Common myeloid progenitor, CD34-positive (primary cell): ENCODE results near the gene ZFAND3.

ENCODE experiments used
- CTCF ChIA-PET: fragments of 350-600 bp; sonication (Branson Sonifier 250); formaldehyde crosslinking; loops from one replicate; lab custom pipeline; 2021; ENCODE audit warnings: antibody characterized with exemption; lab: Charles Lee
- POLR2A ChIA-PET: fragments of 350-600 bp; sonication (Branson Sonifier 250); formaldehyde crosslinking; loops from one replicate; lab custom pipeline; 2021; ENCODE audit warnings: antibody characterized with exemption; lab: Charles Lee
- DNase-seq, 3 donors: peaks; one replicate each; pipeline versions ENCODE4 v3.0.0 to v3.0.0-alpha.2; 2013
- H3K27ac ChIP-seq, 2 experiments: 1 replicate in 1 of 2; 2 replicates in 1 of 2; pipeline ENCODE4 v1.7.0; 2013; ENCODE audit warnings: inconsistent platforms in 2 of 2, low read length in 2 of 2, mild to moderate bottlenecking in 2 of 2, low read depth in 1 of 2, moderate library complexity in 1 of 2; ENCODE audit not compliant: severe bottlenecking in 2 of 2, insufficient read depth in 1 of 2, poor library complexity in 1 of 2
- H3K27me3 ChIP-seq, 5 experiments: replicated peaks in 2 of 5; 1 replicate in 3 of 5; 2 replicates in 2 of 5; pipeline versions ENCODE4 v1.6.1 to v1.7.0; 2013; ENCODE audit warnings: low read length in 4 of 5, mild to moderate bottlenecking in 2 of 5, moderate library complexity in 2 of 5, inconsistent platforms in 1 of 5; ENCODE audit not compliant: insufficient read depth in 5 of 5, control insufficient read depth in 4 of 5
- H3K36me3 ChIP-seq, 4 experiments: 1 replicate in 2 of 4; 2 replicates in 2 of 4; pipeline versions ENCODE4 v1.6.1 to v1.7.0; 2013; ENCODE audit warnings: low read length in 3 of 4, control low read depth in 1 of 4, mild to moderate bottlenecking in 1 of 4; ENCODE audit not compliant: control insufficient read depth in 4 of 4, insufficient read depth in 4 of 4
- H3K4me1 ChIP-seq, 4 experiments: 1 replicate in 3 of 4; 2 replicates in 1 of 4; pipeline versions ENCODE4 v1.6.1 to v1.7.1; 2013; ENCODE audit warnings: low read length in 3 of 4, mild to moderate bottlenecking in 3 of 4, control low read depth in 1 of 4, inconsistent platforms in 1 of 4, moderate library complexity in 1 of 4; ENCODE audit not compliant: control insufficient read depth in 4 of 4, insufficient read depth in 4 of 4; ENCODE audit errors: control extremely low read depth in 1 of 4
- H3K4me3 ChIP-seq, 7 experiments: 1 replicate in 4 of 7; 2 replicates in 3 of 7; pipeline versions ENCODE4 v1.5.1 to v1.7.0; 2013; ENCODE audit warnings: mild to moderate bottlenecking in 7 of 7, low read length in 6 of 7, moderate library complexity in 6 of 7, inconsistent platforms in 2 of 7, low read depth in 2 of 7, control low read depth in 1 of 7; ENCODE audit not compliant: insufficient read depth in 4 of 7, control insufficient read depth in 1 of 7; ENCODE audit errors: extremely low read depth in 1 of 7
- H3K9me3 ChIP-seq, 5 experiments: 1 replicate in 4 of 5; 2 replicates in 1 of 5; pipeline versions ENCODE4 v1.6.1 to v1.7.1; 2013; ENCODE audit warnings: low read length in 4 of 5, mild to moderate bottlenecking in 2 of 5, inconsistent platforms in 1 of 5, low read depth in 1 of 5, moderate library complexity in 1 of 5; ENCODE audit not compliant: control insufficient read depth in 4 of 5, insufficient read depth in 2 of 5; ENCODE audit errors: control extremely low read depth in 1 of 5
- WGBS: methylation state at CpG from one replicate; pipeline ENCODE4 v1.1.5; 2013; ENCODE audit not compliant: insufficient coverage; 5-methylcytosine and 5-hydroxymethylcytosine counted together

The ZFAND3 gene

DNA sequence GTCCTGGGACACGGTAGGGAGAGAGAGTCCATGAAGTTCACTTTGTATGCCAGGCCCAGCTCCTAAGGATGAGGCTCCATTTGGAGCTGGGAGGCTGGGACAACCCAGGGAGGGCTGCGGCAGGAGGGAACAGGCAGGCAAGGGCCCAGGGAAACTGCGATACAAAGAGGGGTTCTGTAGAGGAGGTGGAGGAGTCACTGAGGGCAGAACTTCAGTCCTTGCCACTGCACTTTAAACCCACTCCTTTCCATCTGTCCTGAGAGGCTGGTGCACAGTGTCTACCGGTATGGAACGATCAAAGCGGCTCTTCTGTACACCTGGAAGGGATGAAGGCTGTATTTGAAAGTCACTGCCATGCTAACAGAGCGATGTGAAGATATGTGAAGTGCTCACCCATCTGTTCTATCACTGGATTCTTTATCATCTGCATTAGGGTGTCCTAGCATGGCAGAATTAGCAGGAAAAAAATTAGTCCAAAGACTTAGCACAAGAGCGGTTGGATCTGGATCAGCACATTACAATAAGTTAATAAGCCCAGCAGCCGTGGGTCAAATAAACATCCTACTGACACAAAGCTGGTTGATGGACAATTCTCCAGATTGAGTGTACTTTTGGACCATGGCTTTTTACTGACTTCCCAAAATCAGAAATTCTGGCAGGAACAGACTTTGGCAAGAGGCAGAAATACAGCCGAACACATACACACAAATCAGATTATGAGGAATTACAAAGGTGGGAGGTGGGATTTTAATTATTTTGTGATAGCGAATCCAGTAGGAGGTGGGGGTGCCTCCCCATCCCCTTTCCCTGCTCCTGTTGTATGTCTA, 20.9 kb upstream of the ZFAND3 start:
- CTCF ChIA-PET = no interaction called here

DNA sequence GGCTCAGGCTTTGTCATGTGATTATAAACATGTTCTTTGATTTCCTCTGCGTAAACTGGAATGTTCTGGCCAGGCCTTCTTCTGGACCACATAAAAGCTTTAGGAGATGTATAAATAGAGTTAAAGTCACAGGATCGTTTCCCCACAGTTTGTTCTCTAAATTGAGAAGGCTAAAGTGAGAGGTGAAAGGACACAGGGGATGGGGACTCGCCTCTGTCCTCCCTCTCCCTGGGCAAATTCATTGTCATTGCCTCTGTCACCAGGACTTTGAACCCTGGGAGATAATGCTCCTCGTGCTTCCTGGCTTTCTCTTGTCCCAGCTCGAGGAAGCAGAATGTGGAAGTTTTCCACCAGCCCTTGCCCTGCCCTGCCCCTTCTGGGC, 20.3 kb upstream of the ZFAND3 start:
- ChIA-PET POLR2A (no interaction called here), CTCF (no interaction called here)
- Histone ChIP-seq H3K9me3 (no peaks in the 10 kb centered on the region), H3K27me3 (no peaks in the 10 kb centered on the region), H3K36me3 (no peaks in the 10 kb centered on the region), H3K4me3 (no peak overlapping the region), H3K4me1 (peaks cover 0 to 3% (median 0%) of the 10 kb centered on the region in 4 experiments), H3K27ac (no peak overlapping the region)
- no peak for DNase-seq
- 83% methylated on average over 5 of the region's 5 CpGs for WGBS

More for the DNA sequence above, 20.9 kb upstream of the ZFAND3 start:
- H3K27me3 ChIP-seq = no peaks in the 10 kb centered on the region
- 98% methylated on average over 7 of the region's 11 CpGs for WGBS
- no peak overlapping the region for H3K4me3 ChIP-seq
- H3K9me3 ChIP-seq = no peaks in the 10 kb centered on the region
- POLR2A ChIA-PET = no interaction called here
- no peaks in the 10 kb centered on the region for H3K36me3 ChIP-seq
- H3K27ac ChIP-seq = no peak overlapping the region
- DNase-seq = no peak
- peaks cover 0 to 3% (median 0%) of the 10 kb centered on the region in 4 experiments for H3K4me1 ChIP-seq

DNA sequence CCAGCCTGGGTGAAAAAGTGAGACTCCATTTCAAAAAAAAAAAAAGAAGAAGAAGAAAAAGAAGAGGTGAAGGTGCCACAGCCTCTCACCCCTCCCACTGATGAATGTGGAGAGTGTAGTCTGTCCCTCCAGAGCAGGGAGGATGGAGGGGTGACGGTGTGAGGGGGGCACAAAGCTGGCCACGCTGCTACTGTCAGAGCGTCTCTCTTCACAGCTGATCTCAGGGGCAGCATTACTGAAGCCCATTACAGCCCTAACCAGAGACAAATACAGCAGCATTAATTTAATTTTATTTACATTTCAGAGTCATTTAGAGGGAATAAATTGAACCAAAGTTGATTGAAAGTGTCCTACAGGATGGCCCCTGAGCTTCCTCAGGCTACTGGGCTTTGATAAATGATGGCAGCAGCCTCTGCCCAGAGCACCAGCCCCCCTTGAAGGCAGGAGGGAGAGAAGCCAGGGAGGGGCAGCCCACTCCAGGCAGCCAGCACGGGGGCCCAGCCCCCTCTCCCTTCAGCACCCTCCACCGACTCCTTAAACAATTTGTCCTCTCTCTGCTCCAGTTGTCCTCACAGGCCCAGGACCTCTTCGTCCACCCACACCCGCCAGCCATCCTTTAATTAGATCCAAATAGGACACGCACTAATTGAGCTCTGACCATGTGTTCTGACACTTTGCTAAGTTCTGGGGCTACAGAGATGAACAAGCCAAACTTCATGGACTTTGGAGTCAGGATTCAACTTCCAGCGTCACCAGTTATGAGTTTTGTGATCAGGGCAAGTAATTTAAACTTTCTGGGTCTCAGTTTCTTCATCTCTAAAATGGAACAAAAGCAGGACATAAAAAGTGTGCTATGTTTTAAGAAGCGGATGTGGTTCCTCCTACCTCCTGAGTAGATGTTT, 18.6 kb upstream of the ZFAND3 start:
- Histone ChIP-seq H3K27ac (no peak overlapping the region), H3K4me1 (peaks cover 0 to 3% (median 0%) of the 10 kb centered on the region in 4 experiments), H3K27me3 (no peaks in the 10 kb centered on the region), H3K36me3 (no peaks in the 10 kb centered on the region), H3K4me3 (no peak overlapping the region), H3K9me3 (no peaks in the 10 kb centered on the region)
- CTCF ChIA-PET = interaction anchor here (1.2 to 1.4 kb wide), 2 partner anchors 10 to 15 kb away, joined by 3 read pairs; no protein-coding TSS in a partner anchor
- POLR2A ChIA-PET = interaction anchor here (1.5 kb wide), 1 partner anchor 18 kb away, joined by 3 read pairs; the partner anchor contains the start of gene ZFAND3
- 88% methylated on average over 6 of the region's 10 CpGs for WGBS
- no peak for DNase-seq

DNA sequence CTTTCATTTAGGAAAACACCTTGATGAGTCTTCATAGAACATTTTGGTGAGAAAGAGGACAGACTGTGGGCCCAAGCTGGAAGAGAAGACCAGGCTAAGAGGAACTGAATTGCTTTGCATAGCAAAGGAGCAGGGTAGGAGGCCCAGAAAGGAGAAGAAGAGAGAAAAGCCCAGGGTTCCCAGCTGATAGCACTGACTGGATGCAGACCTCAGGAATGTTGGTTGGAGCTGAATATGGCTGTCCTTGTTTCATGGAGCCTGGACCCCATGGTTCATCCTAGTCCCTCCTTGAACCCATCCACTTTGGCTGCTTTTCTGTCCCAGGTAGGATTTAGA, 18.0 kb upstream of the ZFAND3 start:
- H3K27ac ChIP-seq = no peak overlapping the region
- ChIA-PET CTCF (interaction anchor here (1.4 kb wide), 1 partner anchor 14 kb away, joined by 3 read pairs; no protein-coding TSS in a partner anchor), POLR2A (interaction anchor here (1.5 kb wide), 1 partner anchor 18 kb away, joined by 3 read pairs; the partner anchor contains the start of gene ZFAND3)
- DNase-seq = no peak
- no peaks in the 10 kb centered on the region for H3K9me3 ChIP-seq
- no peaks in the 10 kb centered on the region for H3K36me3 ChIP-seq
- no peaks in the 10 kb centered on the region for H3K27me3 ChIP-seq
- H3K4me3 ChIP-seq = no peak overlapping the region
- H3K4me1 ChIP-seq = peaks cover 0 to 3% (median 0%) of the 10 kb centered on the region in 4 experiments

DNA sequence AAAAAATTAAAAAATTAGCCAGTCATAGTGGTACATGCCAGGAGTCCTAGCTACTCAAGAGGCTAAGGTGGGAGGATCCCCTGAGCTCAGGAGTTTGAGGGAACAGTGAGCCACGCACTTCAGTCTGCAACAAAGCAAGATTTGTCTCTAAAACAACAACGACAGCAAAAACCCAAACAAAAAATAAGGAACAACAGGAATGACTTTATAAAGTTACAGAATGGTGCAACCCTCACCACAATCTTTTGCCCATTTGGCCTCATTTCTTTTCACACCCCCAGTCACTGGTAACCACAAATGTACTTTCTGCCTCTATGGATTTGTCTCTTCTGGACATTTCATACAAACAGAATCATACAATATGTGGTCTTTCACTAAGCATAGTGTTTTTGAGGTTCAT, 16.7 kb upstream of the ZFAND3 start:
- 100% methylated on average over 1 of the region's 2 CpGs for WGBS
- ChIA-PET CTCF (interaction anchor here (1.3 kb wide), 1 partner anchor 13 kb away, joined by 3 read pairs; no protein-coding TSS in a partner anchor), POLR2A (no interaction called here)
- Histone ChIP-seq H3K27ac (no peak overlapping the region), H3K36me3 (no peaks in the 10 kb centered on the region), H3K4me1 (peaks cover 0 to 3% (median 0%) of the 10 kb centered on the region in 4 experiments), H3K27me3 (no peaks in the 10 kb centered on the region), H3K4me3 (no peak overlapping the region), H3K9me3 (no peaks in the 10 kb centered on the region)
- DNase-seq = no peak

DNA sequence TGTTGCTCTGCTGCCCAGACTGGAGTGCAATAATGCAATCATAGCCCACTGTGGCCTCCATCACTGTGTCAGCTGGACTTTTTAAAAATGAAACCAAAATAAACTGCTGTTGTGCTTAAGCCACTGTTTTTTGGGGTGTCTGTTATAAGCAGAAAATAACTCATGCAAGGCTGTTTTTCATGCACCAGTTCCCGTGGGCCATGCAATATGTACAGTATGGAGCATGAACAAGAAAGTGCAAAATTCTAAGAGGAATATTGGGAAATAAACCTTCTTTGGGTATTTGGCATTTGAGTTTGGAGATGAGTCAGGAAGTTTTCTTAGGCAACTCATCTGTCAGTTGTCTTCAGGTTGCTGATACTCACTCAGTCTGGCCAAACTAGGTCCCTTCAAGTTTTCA, 14.9 kb upstream of the ZFAND3 start:
- POLR2A ChIA-PET = no interaction called here
- no peak for DNase-seq

More for the DNA sequence above, 14.9 kb upstream of the ZFAND3 start:
- Histone ChIP-seq H3K36me3 (no peaks in the 10 kb centered on the region), H3K27ac (no peak overlapping the region), H3K4me1 (peaks cover 0 to 3% (median 0%) of the 10 kb centered on the region in 4 experiments), H3K27me3 (no peaks in the 10 kb centered on the region), H3K9me3 (no peaks in the 10 kb centered on the region), H3K4me3 (no peak overlapping the region)
- WGBS = 100% methylated on average over 1 of the region's 1 CpG
- CTCF ChIA-PET = interaction anchor here (1.2 kb wide), 1 partner anchor 10 kb away, joined by 5 read pairs; no protein-coding TSS in a partner anchor
